Hindlimb muscle (tissue), 1 donor: Measurements from ENCODE around the gene GPT2. TPM values are rescaled to one million over a fixed set of nuclear protein-coding genes. Genes with fewer than 3 reads are reported as not detected.

ENCODE experiments used
- DNase-seq: peaks from one replicate; pipeline ENCODE4 v3.0.0-alpha.2; 2013
- polyA plus RNA-seq: library from polyadenylated mRNA; unstranded; fragments of 120-200 nt; gene quantifications from one replicate; pipeline ENCODE4 v1.2.1, GENCODE V29; 2013; ENCODE audit not compliant: insufficient read length

GPT2 gene
- polyA plus RNA-seq, 1 donor, result 37.1 TPM

DNA sequence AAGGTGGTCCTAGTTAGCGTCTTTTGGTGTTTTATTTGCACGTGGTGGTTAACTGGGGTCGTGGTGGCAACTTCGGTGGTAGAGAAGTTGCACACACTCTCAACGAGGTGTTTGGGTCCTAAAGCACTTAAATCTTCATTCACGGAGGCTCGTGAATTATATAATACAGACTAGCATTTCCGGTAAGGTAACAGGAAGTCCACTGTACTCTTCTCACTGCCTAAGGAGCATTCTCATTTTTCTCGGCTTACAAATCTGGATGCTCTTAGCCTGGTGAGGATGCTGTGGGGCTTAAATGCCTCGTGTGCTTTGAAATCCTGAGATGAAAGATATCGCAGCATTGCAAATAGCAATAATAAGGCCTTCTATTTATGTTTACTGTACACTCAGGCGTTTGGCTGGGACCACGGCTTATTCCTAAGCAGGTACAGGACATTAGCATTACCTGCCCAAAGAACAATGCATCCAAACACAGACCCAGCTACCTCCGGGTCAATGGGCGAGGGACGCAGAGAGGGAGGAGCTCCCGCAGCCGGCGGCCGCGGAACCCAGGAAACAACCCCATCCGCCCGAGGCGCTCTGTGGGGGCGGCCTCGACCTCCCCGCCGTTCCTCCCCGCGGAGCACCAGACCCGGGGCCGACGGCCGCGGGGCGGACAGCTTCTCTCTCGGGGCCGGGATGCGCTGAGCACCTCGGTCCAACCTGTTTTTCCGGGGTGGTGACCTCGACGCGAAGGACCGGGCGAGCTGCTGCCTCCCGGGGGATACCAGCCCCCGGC lies 88.5 kb downstream of the GPT2 start:
- no peak for DNase-seq

DNA sequence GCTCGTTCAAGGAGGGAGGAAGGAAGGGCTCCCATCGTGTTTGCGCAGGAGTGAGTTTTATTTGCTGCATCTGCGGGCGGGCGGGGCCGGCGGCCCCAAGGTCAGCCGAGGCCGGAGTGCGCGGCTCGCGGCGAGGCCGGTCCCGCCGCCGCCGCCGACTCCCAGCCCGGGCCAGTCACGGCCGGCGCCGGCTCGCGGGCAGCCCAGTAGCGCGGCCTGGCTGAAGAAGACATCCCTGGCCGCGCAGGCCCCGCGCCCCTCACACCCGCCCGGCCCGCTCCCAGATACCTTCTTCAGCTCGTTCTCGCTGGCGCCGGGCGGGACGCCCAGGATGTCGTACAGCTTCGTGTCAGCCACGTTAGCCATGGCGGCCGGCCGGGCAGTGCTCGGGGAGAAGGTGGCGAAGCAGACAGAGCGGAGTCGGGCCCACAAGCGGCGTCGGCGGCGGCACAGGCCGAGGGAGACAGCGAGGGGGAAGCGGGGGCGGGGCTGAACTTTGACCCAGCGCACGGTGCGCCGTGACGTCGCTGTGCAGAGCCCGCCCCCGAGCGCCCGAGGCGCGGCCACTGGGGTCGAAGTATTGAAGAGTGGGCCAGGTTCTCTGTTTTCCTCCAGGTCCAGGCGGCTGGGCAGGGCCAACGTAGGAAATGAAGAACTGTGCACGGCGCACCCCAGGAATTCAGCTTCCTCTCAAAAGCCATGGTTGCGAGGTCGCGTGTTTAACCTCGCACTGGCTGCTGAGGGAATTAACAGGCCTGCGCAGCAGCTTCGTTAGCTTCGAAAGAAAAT lies 89.2 kb downstream of the GPT2 start, which contains the start of gene DNAJA2:
Gene DNAJA2, minus strand, starts transcription at position 468 of the 789 bp plus-strand sequence. Its CDS starts 102 bp downstream, at position 366.
- DNase-seq, result peak; percentile 96

DNA sequence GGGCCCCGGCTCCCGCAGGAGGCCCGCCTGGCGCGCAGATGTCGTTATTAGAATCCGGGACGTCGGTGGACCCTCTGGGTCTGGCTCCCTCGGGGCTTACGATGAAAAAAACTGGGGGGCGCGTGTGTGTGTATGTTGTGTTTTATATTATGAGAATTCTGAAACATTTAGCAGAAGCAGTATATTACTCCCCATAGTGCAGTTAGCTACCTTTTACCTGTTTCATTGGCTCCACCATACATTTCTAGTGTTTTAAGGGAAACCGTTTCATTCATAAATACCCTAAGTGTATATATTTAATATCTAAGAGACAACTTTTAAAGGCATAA lies 89.8 kb downstream of the GPT2 start:
- DNase-seq, result no peak

DNA sequence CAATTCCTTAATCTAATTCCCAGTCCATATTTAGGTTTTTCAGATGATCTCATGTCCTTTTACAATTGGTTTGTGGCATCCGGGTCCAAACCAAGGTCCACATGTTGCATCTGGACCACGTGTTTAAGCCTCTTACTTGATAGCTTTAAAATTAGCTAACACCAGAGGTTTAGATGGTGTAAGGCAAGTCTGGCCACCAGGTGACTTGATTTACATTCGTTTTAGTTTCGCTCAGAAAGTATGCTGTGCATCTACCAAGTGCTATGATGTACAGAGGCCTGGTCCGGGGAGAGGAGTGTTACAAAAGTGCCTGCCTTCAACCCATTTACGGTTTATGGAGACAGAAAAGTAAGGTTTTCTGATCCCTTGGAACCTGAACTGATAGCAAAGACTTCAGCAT lies 90.2 kb downstream of the GPT2 start:
- no peak for DNase-seq

DNA sequence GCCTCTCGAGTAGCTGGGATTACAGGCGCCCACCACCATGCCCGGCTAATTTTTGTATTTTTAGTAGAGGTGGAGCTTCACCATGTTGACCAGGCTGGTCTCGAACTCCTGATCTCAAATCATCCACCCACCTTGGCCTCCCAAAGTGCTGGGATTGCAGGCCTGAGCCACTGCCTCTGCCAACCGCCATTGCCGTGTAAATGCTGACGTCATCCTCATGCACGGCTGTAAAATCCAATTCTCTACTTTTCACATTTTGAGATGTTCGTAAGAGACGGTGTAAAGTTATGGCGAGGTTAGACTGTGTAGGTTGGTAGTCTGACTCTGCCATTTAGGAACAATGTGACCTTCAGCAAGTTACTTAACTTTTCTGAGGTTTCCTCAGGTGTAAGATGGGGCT lies 91.0 kb downstream of the GPT2 start:
- no peak for DNase-seq

DNA sequence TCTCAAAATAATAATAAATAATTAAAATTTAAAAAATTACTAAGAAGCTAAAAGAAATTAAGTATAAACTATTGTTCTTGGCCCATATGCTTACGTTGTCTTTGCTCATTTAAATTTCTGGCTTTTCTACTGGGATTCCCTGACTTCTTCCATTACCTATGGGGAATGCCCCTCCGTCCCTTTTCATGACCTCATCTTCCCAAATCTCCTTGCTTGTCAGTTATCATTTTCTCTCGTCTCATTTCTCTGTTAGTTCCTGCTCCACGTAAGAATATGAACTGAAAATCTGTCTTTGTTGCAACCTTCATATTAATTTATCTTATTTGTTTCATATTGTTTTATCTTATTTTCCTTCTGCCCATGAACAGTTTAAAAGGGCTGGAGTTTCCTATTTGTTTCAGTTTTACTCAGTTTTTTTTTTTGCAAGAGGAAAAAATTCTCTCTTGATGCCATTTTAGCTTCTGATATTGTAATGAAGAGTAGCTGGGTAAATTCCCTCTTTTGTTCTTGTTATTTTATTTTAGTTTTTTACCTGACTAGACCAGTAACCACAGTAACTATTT lies 91.8 kb downstream of the GPT2 start:
- no peak for DNase-seq

DNA sequence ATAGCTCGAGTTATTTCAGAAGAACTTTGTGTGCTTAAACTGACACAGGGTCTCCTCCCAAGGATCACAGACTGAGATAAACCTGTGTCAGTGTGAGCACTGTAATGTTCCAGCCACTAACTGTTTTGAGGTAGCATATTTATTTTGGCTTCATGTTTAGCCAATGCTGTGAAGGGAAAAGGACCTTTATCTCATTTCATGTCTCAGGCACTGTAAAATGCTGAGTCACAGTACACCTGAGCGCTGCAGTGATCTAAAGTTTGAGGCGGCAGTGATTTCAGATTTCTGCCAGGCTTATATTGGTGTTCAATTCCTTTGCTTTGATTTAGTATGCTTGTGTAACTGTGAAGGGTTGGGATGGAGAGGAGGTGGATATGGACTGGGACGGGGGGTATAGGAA lies 92.4 kb downstream of the GPT2 start:
- no peak for DNase-seq

Other genes starting within 250 kb of the GPT2 start
- gene VPS35, start 195.2 kb upstream of the GPT2 start, polyA plus RNA-seq, result 72.3 TPM
- 8.1 TPM for gene ORC6, start 194.7 kb upstream of the GPT2 start, polyA plus RNA-seq
- 7.9 TPM for gene MYLK3, start 136.0 kb upstream of the GPT2 start, polyA plus RNA-seq
- gene C16orf87, start 53.2 kb upstream of the GPT2 start, polyA plus RNA-seq, result 24.4 TPM
- 45.7 TPM for gene DNAJA2, start 89.3 kb downstream of the GPT2 start, polyA plus RNA-seq